ENCODE data around the gene PLPP3. TPM values are rescaled to one million over a fixed set of nuclear protein-coding genes. Genes with fewer than 3 reads are reported as not detected.

PLPP3 gene
- total and polyA plus RNA-seq, 2 experiments from 2014 or later = 41.9 to 61.9 TPM

- Mint-ChIP-seq H3K9me3 (peaks cover 5% of the 10 kb centered on the region; the same call in 2 of the 3 replicates), H3K27ac (no peak overlapping the region), H3K4me3 (no peak overlapping the region), H3K27me3 (ENCODE audit: insufficient read depth, low read depth, poor library complexity) (peaks cover 2% of the 10 kb centered on the region), H3K4me1 (no peaks in the 10 kb centered on the region), H3K36me3 (ENCODE audit: low read depth) (peaks cover 3% of the 10 kb centered on the region; the same call in 1 of the 3 replicates)
- no peaks in the 10 kb centered on the region for H3K27me3 ChIP-seq (ENCODE audit: insufficient read depth)
- TF ChIP-seq, protein P1, sequence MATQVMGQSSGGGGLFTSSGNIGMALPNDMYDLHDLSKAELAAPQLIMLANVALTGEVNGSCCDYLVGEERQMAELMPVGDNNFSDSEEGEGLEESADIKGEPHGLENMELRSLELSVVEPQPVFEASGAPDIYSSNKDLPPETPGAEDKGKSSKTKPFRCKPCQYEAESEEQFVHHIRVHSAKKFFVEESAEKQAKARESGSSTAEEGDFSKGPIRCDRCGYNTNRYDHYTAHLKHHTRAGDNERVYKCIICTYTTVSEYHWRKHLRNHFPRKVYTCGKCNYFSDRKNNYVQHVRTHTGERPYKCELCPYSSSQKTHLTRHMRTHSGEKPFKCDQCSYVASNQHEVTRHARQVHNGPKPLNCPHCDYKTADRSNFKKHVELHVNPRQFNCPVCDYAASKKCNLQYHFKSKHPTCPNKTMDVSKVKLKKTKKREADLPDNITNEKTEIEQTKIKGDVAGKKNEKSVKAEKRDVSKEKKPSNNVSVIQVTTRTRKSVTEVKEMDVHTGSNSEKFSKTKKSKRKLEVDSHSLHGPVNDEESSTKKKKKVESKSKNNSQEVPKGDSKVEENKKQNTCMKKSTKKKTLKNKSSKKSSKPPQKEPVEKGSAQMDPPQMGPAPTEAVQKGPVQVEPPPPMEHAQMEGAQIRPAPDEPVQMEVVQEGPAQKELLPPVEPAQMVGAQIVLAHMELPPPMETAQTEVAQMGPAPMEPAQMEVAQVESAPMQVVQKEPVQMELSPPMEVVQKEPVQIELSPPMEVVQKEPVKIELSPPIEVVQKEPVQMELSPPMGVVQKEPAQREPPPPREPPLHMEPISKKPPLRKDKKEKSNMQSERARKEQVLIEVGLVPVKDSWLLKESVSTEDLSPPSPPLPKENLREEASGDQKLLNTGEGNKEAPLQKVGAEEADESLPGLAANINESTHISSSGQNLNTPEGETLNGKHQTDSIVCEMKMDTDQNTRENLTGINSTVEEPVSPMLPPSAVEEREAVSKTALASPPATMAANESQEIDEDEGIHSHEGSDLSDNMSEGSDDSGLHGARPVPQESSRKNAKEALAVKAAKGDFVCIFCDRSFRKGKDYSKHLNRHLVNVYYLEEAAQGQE (IDR thresholded peaks at IDR 0.05; ENCODE audit: unreplicated experiment) = no peak
- TF ChIP-seq ZNF331 (CRISPR knock-in tag; IDR thresholded peaks at IDR 0.05; ENCODE audit: low read depth) (no peak), EZH2phosphoT487 (IDR thresholded peaks at IDR 0.05; ENCODE audit: unreplicated experiment) (no peak)
- TF ChIP-seq, protein P2, sequence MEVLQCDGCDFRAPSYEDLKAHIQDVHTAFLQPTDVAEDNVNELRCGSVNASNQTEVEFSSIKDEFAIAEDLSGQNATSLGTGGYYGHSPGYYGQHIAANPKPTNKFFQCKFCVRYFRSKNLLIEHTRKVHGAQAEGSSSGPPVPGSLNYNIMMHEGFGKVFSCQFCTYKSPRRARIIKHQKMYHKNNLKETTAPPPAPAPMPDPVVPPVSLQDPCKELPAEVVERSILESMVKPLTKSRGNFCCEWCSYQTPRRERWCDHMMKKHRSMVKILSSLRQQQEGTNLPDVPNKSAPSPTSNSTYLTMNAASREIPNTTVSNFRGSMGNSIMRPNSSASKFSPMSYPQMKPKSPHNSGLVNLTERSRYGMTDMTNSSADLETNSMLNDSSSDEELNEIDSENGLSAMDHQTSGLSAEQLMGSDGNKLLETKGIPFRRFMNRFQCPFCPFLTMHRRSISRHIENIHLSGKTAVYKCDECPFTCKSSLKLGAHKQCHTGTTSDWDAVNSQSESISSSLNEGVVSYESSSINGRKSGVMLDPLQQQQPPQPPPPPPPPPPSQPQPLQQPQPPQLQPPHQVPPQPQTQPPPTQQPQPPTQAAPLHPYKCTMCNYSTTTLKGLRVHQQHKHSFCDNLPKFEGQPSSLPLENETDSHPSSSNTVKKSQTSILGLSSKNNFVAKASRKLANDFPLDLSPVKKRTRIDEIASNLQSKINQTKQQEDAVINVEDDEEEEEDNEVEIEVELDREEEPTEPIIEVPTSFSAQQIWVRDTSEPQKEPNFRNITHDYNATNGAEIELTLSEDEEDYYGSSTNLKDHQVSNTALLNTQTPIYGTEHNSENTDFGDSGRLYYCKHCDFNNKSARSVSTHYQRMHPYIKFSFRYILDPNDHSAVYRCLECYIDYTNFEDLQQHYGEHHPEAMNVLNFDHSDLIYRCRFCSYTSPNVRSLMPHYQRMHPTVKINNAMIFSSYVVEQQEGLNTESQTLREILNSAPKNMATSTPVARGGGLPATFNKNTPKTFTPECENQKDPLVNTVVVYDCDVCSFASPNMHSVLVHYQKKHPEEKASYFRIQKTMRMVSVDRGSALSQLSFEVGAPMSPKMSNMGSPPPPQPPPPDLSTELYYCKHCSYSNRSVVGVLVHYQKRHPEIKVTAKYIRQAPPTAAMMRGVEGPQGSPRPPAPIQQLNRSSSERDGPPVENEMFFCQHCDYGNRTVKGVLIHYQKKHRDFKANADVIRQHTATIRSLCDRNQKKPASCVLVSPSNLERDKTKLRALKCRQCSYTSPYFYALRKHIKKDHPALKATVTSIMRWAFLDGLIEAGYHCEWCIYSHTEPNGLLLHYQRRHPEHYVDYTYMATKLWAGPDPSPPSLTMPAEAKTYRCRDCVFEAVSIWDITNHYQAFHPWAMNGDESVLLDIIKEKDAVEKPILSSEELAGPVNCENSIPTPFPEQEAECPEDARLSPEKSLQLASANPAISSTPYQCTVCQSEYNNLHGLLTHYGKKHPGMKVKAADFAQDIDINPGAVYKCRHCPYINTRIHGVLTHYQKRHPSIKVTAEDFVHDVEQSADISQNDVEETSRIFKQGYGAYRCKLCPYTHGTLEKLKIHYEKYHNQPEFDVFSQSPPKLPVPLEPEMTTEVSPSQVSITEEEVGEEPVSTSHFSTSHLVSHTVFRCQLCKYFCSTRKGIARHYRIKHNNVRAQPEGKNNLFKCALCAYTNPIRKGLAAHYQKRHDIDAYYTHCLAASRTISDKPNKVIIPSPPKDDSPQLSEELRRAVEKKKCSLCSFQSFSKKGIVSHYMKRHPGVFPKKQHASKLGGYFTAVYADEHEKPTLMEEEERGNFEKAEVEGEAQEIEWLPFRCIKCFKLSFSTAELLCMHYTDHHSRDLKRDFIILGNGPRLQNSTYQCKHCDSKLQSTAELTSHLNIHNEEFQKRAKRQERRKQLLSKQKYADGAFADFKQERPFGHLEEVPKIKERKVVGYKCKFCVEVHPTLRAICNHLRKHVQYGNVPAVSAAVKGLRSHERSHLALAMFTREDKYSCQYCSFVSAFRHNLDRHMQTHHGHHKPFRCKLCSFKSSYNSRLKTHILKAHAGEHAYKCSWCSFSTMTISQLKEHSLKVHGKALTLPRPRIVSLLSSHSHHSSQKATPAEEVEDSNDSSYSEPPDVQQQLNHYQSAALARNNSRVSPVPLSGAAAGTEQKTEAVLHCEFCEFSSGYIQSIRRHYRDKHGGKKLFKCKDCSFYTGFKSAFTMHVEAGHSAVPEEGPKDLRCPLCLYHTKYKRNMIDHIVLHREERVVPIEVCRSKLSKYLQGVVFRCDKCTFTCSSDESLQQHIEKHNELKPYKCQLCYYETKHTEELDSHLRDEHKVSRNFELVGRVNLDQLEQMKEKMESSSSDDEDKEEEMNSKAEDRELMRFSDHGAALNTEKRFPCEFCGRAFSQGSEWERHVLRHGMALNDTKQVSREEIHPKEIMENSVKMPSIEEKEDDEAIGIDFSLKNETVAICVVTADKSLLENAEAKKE (CRISPR knock-in tag; IDR thresholded peaks at IDR 0.05) = no peak
- H3F3A ChIP-seq (replicated peaks; ENCODE audit: low read depth) = no peaks in the 10 kb centered on the region
- no peak for DNase-seq (ENCODE audit: low spot score)
- no peaks in the 10 kb centered on the region for H4K20me1 ChIP-seq (replicated peaks; ENCODE audit: insufficient read depth)
- H3K9me2 ChIP-seq (ENCODE audit: insufficient read depth) = no peaks in the 10 kb centered on the region
- no peaks in the 10 kb centered on the region for H3K36me3 ChIP-seq (ENCODE audit: insufficient read depth)
- H3K4me2 ChIP-seq = no peak overlapping the region
- no peak overlapping the region for H2AFZ ChIP-seq
- H3K79me2 ChIP-seq (replicated peaks; ENCODE audit: insufficient read depth) = no peaks in the 10 kb centered on the region
- no peak for ATAC-seq
- H3K4me3 ChIP-seq = no peak overlapping the region
- no peak overlapping the region for H3K27ac ChIP-seq (ENCODE audit: low read depth)
- H3K4me1 ChIP-seq (ENCODE audit: insufficient read depth) = no peaks in the 10 kb centered on the region
Observed at GRCh38 chr1:56590520-56591011, 11.2 kb upstream of the PLPP3 start.
